Cardiac muscle cell (in vitro differentiated cells and primary cell): ENCODE measurements around the gene TRUB2. TPM values are rescaled to one million over a fixed set of nuclear protein-coding genes. Genes with fewer than 3 reads are reported as not detected.

Experiments used
- DNase-seq, 2 donors: peaks; one replicate each; pipeline versions ENCODE4 v3.0.0 to v3.0.0-alpha.2; 2010 to 2017; ENCODE audit warnings: low read depth in 1 of 2, low spot score in 1 of 2
- H3K27ac ChIP-seq: fragments of 200-600 bp; sonication (generic); 2 replicates; pipeline ENCODE4 v1.5.1; 2016
- H3K27me3 ChIP-seq: fragments of 200-600 bp; sonication (generic); 2 replicates; pipeline ENCODE4 v1.6.0; 2016; ENCODE audit warnings: control low read depth
- H3K36me3 ChIP-seq: fragments of 200-600 bp; sonication (generic); 2 replicates; pipeline ENCODE4 v1.5.1; 2016; ENCODE audit warnings: control low read depth
- H3K4me1 ChIP-seq: fragments of 200-600 bp; sonication (generic); 2 replicates; pipeline ENCODE4 v1.8.1; 2017; ENCODE audit warnings: low read depth, mild to moderate bottlenecking, mixed run types
- H3K4me3 ChIP-seq: fragments of 200-600 bp; sonication (generic); 2 replicates; pipeline ENCODE4 v1.5.1; 2016; ENCODE audit warnings: mild to moderate bottlenecking
- H3K9me3 ChIP-seq: fragments of 200-600 bp; sonication (generic); 2 replicates; pipeline ENCODE4 v1.5.1; 2017; ENCODE audit warnings: low read depth, mild to moderate bottlenecking, control low read depth
- polyA plus RNA-seq: library from polyadenylated mRNA; unstranded; fragments of >200 nt; fragmentation: Nextera tagmentation; extraction: Ambion mirVana; gene quantifications from 2 replicates; pipeline ENCODE4 v1.2.1, GENCODE V29; 2016
- total RNA-seq: library from RNA; depleted of rRNA; stranded (reverse); fragments of >200 nt; gene quantifications from 2 replicates; pipeline ENCODE4 v1.2.3, GENCODE V29; 2016
- TF ChIP-seq, protein P1 (sequence below): IDR thresholded peaks from 2 replicates; pipeline ENCODE4 v1.5.1; 2012; ENCODE audit warnings: low read depth, mild to moderate bottlenecking, low read length

The TRUB2 gene
- total and polyA plus RNA-seq, 2 experiments from 2014 or later: 15.5 to 63.5 TPM

DNA sequence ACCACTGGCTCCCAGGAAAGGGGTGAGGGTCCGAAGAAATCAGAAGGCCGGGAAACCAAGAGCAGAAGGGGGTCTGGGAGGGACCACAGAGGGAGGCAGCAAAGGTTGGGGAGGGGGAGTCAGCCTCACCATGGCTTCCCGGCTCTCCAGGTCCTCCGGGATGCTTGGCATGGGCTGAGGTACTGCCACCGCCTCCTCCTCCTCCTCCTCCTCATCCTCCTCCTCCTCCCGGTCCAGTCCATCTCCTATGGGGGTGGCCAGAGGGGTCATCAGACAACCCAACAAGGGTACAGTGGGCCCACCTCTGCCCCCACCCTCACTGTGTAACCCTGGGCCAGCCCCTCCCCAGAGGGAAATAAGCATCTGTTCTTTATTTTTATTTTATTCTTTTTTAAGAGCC lies 63.9 kb downstream of the TRUB2 start:
- Histone ChIP-seq H3K36me3 (peaks cover 41% of the 10 kb centered on the region), H3K9me3 (no peaks in the 10 kb centered on the region), H3K27me3 (no peaks in the 10 kb centered on the region), H3K4me3 (no peak overlapping the region), H3K27ac (no peak overlapping the region), H3K4me1 (no peaks in the 10 kb centered on the region)
- DNase-seq: no peak
- TF ChIP-seq, protein P1, sequence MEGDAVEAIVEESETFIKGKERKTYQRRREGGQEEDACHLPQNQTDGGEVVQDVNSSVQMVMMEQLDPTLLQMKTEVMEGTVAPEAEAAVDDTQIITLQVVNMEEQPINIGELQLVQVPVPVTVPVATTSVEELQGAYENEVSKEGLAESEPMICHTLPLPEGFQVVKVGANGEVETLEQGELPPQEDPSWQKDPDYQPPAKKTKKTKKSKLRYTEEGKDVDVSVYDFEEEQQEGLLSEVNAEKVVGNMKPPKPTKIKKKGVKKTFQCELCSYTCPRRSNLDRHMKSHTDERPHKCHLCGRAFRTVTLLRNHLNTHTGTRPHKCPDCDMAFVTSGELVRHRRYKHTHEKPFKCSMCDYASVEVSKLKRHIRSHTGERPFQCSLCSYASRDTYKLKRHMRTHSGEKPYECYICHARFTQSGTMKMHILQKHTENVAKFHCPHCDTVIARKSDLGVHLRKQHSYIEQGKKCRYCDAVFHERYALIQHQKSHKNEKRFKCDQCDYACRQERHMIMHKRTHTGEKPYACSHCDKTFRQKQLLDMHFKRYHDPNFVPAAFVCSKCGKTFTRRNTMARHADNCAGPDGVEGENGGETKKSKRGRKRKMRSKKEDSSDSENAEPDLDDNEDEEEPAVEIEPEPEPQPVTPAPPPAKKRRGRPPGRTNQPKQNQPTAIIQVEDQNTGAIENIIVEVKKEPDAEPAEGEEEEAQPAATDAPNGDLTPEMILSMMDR: no peak

DNA sequence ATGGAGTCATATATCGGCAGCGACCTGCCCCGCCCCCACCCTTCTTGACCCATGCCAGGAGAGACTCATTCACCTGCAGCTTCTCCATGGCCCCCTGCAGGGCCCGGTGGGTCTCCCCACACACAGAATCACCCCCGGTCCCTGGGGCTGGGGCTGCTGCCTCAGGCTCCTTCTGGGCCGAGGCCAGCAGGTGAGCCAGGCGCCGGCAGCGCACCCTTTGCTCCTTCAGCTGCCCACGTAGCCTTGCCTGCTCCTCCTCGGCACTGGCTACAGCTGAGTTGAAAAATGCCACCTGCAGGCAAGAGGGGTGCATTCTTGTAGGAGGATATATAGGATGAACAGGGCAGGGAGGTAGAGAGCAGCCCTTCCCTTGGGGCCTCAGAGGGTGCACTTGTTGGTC lies 64.3 kb downstream of the TRUB2 start:
- H3K4me3 ChIP-seq: no peak overlapping the region
- no peaks in the 10 kb centered on the region for H3K4me1 ChIP-seq
- DNase-seq: no peak
- TF ChIP-seq, protein P1: no peak
- peaks cover 41% of the 10 kb centered on the region for H3K36me3 ChIP-seq
- no peaks in the 10 kb centered on the region for H3K9me3 ChIP-seq
- no peaks in the 10 kb centered on the region for H3K27me3 ChIP-seq
- H3K27ac ChIP-seq: no peak overlapping the region

DNA sequence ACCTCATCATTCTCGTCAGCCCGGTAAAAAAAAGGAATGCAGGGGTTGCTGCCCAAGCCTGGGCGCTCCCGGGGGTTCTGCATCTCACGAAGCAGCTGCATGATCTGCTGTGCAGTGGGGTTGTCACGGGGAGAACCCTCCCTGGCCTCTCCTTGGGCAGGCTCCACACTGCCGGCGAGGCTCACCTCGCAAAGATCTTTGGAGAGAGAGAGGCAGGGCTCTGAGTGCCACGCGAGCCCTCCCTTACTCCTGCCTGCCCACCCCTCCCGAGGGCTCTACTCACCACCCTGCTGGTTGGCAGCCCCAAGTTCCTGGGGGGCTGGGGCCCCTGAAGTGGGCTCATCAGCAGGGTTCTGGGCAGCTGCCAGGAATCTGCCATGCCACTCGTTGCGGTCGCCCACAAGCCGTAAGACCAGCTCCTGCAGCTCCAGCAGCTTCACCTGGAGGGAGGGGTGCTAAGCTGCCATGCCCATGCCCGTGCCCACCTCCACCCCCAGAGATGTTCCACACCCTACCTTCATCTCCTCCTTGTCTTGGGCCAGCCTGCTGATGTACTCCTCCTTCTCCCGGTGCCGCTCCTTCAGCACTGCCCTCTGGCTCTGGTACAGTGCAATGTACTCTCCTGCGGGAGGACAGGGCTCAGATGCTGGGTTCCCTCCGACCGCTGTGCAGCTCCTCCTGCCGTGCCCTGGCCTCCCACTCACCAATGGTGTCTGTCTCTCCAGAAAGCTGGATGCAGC lies 65.0 kb downstream of the TRUB2 start:
- Histone ChIP-seq H3K27ac (no peak overlapping the region), H3K27me3 (no peaks in the 10 kb centered on the region), H3K4me3 (no peak overlapping the region), H3K4me1 (no peaks in the 10 kb centered on the region), H3K9me3 (no peaks in the 10 kb centered on the region), H3K36me3 (peaks cover 37% of the 10 kb centered on the region)
- TF ChIP-seq, protein P1: no peak
- DNase-seq: no peak

Other genes starting within 250 kb of the TRUB2 start
- gene PTGES2, start 194.7 kb downstream of the TRUB2 start, total RNA-seq: 132 and 141 TPM in 2 replicates
- 206 and 240 TPM in 2 replicates for gene PTGES2, start 194.7 kb downstream of the TRUB2 start, polyA plus RNA-seq
- gene LCN2, start 173.0 kb downstream of the TRUB2 start, total RNA-seq: not detected in 2 replicates
- gene LCN2, start 173.0 kb downstream of the TRUB2 start, polyA plus RNA-seq: 1.2 TPM in 1 of 2 replicates, not detected in the other
- gene BBLN, start 162.2 kb downstream of the TRUB2 start, total RNA-seq: 595 and 729 TPM in 2 replicates
- gene BBLN, start 162.2 kb downstream of the TRUB2 start, polyA plus RNA-seq: 243 and 262 TPM in 2 replicates
- 63.1 and 105 TPM in 2 replicates for gene CIZ1, start 130.9 kb downstream of the TRUB2 start, total RNA-seq
- 95.0 and 119 TPM in 2 replicates for gene CIZ1, start 130.9 kb downstream of the TRUB2 start, polyA plus RNA-seq
- gene DNM1, start 119.1 kb downstream of the TRUB2 start, total RNA-seq: 17.6 and 42.3 TPM in 2 replicates
- gene DNM1, start 119.1 kb downstream of the TRUB2 start, polyA plus RNA-seq: 24.3 and 47.2 TPM in 2 replicates
- gene GOLGA2, start 46.4 kb downstream of the TRUB2 start, total RNA-seq: 95.3 and 96.4 TPM in 2 replicates
- 32.0 and 35.3 TPM in 2 replicates for gene GOLGA2, start 46.4 kb downstream of the TRUB2 start, polyA plus RNA-seq
- gene SWI5, start 46.2 kb downstream of the TRUB2 start, total RNA-seq: 37.7 and 61.0 TPM in 2 replicates
- gene SWI5, start 46.2 kb downstream of the TRUB2 start, polyA plus RNA-seq: 58.2 and 82.6 TPM in 2 replicates
- gene COQ4, start 392 bp upstream of the TRUB2 start, total RNA-seq: 87.1 and 93.3 TPM in 2 replicates
- 75.1 and 81.1 TPM in 2 replicates for gene COQ4, start 392 bp upstream of the TRUB2 start, polyA plus RNA-seq
- gene SLC27A4, start 18.1 kb upstream of the TRUB2 start, total RNA-seq: 16.9 and 30.2 TPM in 2 replicates
- 17.8 TPM in 2 replicates for gene SLC27A4, start 18.1 kb upstream of the TRUB2 start, polyA plus RNA-seq
- gene URM1, start 48.9 kb upstream of the TRUB2 start, total RNA-seq: 48.0 and 51.8 TPM in 2 replicates
- 39.7 and 71.0 TPM in 2 replicates for gene URM1, start 48.9 kb upstream of the TRUB2 start, polyA plus RNA-seq
- gene CERCAM, start 98.4 kb upstream of the TRUB2 start, total RNA-seq: 34.6 and 53.8 TPM in 2 replicates
- 38.6 and 58.1 TPM in 2 replicates for gene CERCAM, start 98.4 kb upstream of the TRUB2 start, polyA plus RNA-seq
- 31.5 and 66.9 TPM in 2 replicates for gene ODF2, start 133.6 kb upstream of the TRUB2 start, total RNA-seq
- 31.3 and 47.2 TPM in 2 replicates for gene ODF2, start 133.6 kb upstream of the TRUB2 start, polyA plus RNA-seq
- gene GLE1, start 182.3 kb upstream of the TRUB2 start, total RNA-seq: 20.6 and 22.4 TPM in 2 replicates
- gene GLE1, start 182.3 kb upstream of the TRUB2 start, polyA plus RNA-seq: 16.3 and 28.4 TPM in 2 replicates
- gene SPTAN1, start 230.1 kb upstream of the TRUB2 start, total RNA-seq: 207 and 227 TPM in 2 replicates
- gene SPTAN1, start 230.1 kb upstream of the TRUB2 start, polyA plus RNA-seq: 118 TPM in 2 replicates